Measurements from ENCODE around the gene TK2. TPM values are rescaled to one million over a fixed set of nuclear protein-coding genes. Genes with fewer than 3 reads are reported as not detected.

TK2 gene
- total and polyA plus RNA-seq, 11 donors = 9.4 to 29.4 (median 17.3) TPM

DNA sequence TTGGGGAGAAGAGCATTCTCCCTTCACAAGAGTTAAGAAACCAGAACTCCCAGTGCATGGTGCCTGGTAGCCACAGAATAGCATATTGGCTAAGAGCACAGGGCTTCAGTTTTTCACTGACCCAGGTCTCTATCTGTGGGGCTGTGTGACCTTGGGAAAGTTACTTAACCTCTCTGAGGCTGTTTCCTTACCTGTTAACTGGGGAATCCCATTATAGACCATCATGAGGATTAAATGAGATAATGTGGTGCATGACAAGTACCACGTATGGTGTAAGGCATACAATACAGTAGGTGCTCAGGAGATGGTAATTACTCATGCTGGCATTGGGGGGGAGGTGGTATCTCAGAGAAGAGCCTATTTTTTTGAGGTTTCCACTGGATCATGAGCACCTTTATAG lies 89.2 kb downstream of the TK2 start:
- no peaks in the 10 kb centered on the region for H3K4me1 ChIP-seq
- WGBS, 4 donors = 74 to 100% (median 94%) methylated on average over 1 of the region's 1 CpG
- H3K27ac ChIP-seq = no peak overlapping the region
- TF ChIP-seq POLR2A (IDR thresholded peaks at IDR 0.05) = no peak
- TF ChIP-seq, protein P1, sequence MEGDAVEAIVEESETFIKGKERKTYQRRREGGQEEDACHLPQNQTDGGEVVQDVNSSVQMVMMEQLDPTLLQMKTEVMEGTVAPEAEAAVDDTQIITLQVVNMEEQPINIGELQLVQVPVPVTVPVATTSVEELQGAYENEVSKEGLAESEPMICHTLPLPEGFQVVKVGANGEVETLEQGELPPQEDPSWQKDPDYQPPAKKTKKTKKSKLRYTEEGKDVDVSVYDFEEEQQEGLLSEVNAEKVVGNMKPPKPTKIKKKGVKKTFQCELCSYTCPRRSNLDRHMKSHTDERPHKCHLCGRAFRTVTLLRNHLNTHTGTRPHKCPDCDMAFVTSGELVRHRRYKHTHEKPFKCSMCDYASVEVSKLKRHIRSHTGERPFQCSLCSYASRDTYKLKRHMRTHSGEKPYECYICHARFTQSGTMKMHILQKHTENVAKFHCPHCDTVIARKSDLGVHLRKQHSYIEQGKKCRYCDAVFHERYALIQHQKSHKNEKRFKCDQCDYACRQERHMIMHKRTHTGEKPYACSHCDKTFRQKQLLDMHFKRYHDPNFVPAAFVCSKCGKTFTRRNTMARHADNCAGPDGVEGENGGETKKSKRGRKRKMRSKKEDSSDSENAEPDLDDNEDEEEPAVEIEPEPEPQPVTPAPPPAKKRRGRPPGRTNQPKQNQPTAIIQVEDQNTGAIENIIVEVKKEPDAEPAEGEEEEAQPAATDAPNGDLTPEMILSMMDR (IDR thresholded peaks at IDR 0.05) = no peak
- intact Hi-C loops (cut with DNase I) = no loop called here
- ATAC-seq = no peak
- H3K27me3 ChIP-seq = peaks cover 0 to 29% (median 3%) of the 10 kb centered on the region in 9 donors
- peaks cover 0 to 7% (median 0%) of the 10 kb centered on the region in 12 donors for H3K9me3 ChIP-seq
- no peak overlapping the region for H3K4me3 ChIP-seq
- no peak for DNase-seq
- no peaks in the 10 kb centered on the region for H3K36me3 ChIP-seq

DNA sequence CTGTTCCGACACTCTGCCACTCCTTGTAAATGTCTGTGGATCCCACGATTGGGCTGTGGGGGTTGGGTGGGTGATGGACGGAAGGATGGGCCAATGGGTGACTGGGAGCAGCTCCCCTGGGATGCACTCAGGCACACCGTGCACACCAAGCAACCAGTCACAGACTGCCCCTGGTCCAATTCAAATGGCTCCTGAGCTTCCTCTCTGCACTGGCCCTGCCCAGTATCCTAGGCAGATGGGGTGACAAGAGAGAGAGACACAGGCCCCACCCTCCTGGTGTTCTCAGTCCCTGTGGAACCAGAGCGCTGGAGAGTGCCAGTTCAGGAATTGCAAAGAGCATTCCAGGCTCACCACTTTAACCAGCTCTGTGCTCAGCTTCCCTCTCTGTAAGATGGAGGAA lies 90.0 kb downstream of the TK2 start:
- Histone ChIP-seq H3K4me1 (no peaks in the 10 kb centered on the region), H3K4me3 (no peak overlapping the region), H3K36me3 (no peaks in the 10 kb centered on the region), H3K27me3 (peaks cover 0 to 29% (median 3%) of the 10 kb centered on the region in 9 donors), H3K9me3 (peaks cover 0 to 7% (median 0%) of the 10 kb centered on the region in 12 donors), H3K27ac (no peak overlapping the region)
- TF ChIP-seq, protein P1 (IDR thresholded peaks at IDR 0.05) = no peak
- TF ChIP-seq POLR2A (IDR thresholded peaks at IDR 0.05) = no peak
- no peak for DNase-seq
- intact Hi-C loops (cut with DNase I) = no loop called here
- 37 to 51% (median 46%) methylated on average over 5 of the region's 5 CpGs for WGBS, 4 donors
- no peak for ATAC-seq

DNA sequence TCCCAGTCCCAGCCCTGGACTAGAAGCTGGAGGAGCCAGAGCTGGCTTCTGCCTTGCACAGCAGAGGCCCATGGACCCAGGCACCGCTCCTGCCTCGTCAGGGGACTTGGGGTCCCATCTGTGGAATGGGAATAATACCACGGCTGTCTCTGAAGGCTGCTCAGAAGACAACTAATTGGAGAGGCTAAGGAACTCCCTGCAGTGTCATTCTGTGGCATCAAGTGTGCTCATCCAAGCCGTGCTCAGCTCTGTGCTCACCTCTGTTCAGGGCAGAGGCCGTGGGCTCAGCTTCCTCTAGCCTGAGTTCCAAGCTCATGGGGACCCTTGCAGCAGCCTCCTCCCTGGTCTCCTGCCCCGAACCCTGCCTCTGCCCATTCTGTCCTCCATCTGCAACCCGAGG lies 91.1 kb downstream of the TK2 start:
- Histone ChIP-seq H3K27ac (no peak overlapping the region), H3K4me3 (no peak overlapping the region), H3K36me3 (no peaks in the 10 kb centered on the region), H3K4me1 (no peaks in the 10 kb centered on the region), H3K27me3 (peaks cover 0 to 29% (median 3%) of the 10 kb centered on the region in 9 donors), H3K9me3 (peaks cover 0 to 7% (median 0%) of the 10 kb centered on the region in 12 donors)
- TF ChIP-seq POLR2A (IDR thresholded peaks at IDR 0.05) = no peak
- intact Hi-C loops (cut with DNase I) = no loop called here
- no peak for DNase-seq
- WGBS, 4 donors = 77 to 92% (median 86%) methylated on average over 6 to 7 of the region's 7 CpGs
- ATAC-seq = no peak

DNA sequence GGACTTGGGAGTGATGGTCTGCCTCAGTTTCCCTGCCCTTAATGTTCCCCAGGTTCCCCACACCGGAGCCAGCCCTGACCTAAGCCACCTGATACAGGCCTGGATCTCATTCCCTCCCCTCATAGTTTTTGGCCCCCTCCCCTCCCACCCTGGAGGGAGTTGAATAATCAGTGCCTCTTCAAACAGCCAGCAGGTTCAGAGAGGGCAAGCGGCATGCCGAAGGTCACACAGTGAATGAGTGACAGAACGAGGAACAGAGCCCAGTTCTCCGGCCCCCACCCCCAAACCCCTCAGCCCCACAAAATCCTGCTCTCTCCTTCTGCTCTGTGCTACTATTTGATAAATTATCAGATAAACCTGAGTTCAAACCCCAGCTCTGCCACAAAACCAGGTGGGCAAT lies 91.6 kb downstream of the TK2 start:
- H3K4me3 ChIP-seq = no peak overlapping the region

More for the DNA sequence above, 91.6 kb downstream of the TK2 start:
- H3K27ac ChIP-seq = no peak overlapping the region
- 93 to 98% (median 95%) methylated on average over 5 of the region's 5 CpGs for WGBS, 4 donors
- TF ChIP-seq POLR2A (IDR thresholded peaks at IDR 0.05) = no peak
- TF ChIP-seq, protein P1 (IDR thresholded peaks at IDR 0.05) = no peak
- H3K9me3 ChIP-seq = peaks cover 0 to 2% (median 0%) of the 10 kb centered on the region in 12 donors
- no peaks in the 10 kb centered on the region for H3K4me1 ChIP-seq
- intact Hi-C loops (cut with DNase I) = no loop called here
- DNase-seq (no peak), ATAC-seq (no peak)
- peaks cover 0 to 29% (median 3%) of the 10 kb centered on the region in 9 donors for H3K27me3 ChIP-seq
- no peaks in the 10 kb centered on the region for H3K36me3 ChIP-seq

Other genes with a start within 250 kb of the TK2 start
- 100 to 1,000 TPM in 2 of 9 donors, 10 to 100 TPM in 7; 39.6 to 135 (median 63.3) TPM for gene CDH5, start 183.4 kb downstream of the TK2 start, total RNA-seq
- gene CDH5, start 183.4 kb downstream of the TK2 start, polyA plus RNA-seq = 10 to 100 TPM; 24.9 to 62.3 TPM
- 1 to 10 TPM in 5 of 9 donors, under 1 TPM in 4; 0.58 to 7.9 (median 1.5) TPM for gene BEAN1, start 122.8 kb downstream of the TK2 start, total RNA-seq
- gene BEAN1, start 122.8 kb downstream of the TK2 start, polyA plus RNA-seq = 1 to 10 TPM in 1 of 2 donors, under 1 TPM in 1; 0.30 to 8.8 TPM
- gene CKLF, start 2.5 kb upstream of the TK2 start, total RNA-seq = 10 to 100 TPM in 2 of 9 donors, 1 to 10 TPM in 7; 4.1 to 28.9 (median 6.4) TPM
- 10 to 100 TPM in 1 of 2 donors, 1 to 10 TPM in 1; 4.9 to 18.8 TPM for gene CKLF, start 2.5 kb upstream of the TK2 start, polyA plus RNA-seq
- 1 to 10 TPM in 5 of 9 donors, under 1 TPM in 3, not detected in 1; 0.49 to 2.4 (median 1.1) TPM for gene CMTM1, start 16.3 kb upstream of the TK2 start, total RNA-seq
- under 1 TPM in 1 of 2 donors, not detected in 1; 0.40 TPM for gene CMTM1, start 16.3 kb upstream of the TK2 start, polyA plus RNA-seq
- gene CMTM2, start 29.3 kb upstream of the TK2 start, total RNA-seq = under 1 TPM in 1 of 9 donors, not detected in 8; 0.52 TPM
- gene CMTM2, start 29.3 kb upstream of the TK2 start, polyA plus RNA-seq = not detected
- 10 to 100 TPM in 4 of 9 donors, 1 to 10 TPM in 5; 5.8 to 30.9 (median 9.6) TPM for gene CMTM3, start 54.6 kb upstream of the TK2 start, total RNA-seq
- 10 to 100 TPM in 1 of 2 donors, 1 to 10 TPM in 1; 6.5 to 13.5 TPM for gene CMTM3, start 54.6 kb upstream of the TK2 start, polyA plus RNA-seq
- 10 to 100 TPM in 7 of 9 donors, 1 to 10 TPM in 2; 8.1 to 22.5 (median 12.2) TPM for gene CMTM4, start 146.6 kb upstream of the TK2 start, total RNA-seq
- gene CMTM4, start 146.6 kb upstream of the TK2 start, polyA plus RNA-seq = 10 to 100 TPM in 1 of 2 donors, 1 to 10 TPM in 1; 4.5 to 13.8 TPM
- gene DYNC1LI2, start 201.5 kb upstream of the TK2 start, total RNA-seq = 100 to 1,000 TPM in 3 of 9 donors, 10 to 100 TPM in 6; 58.3 to 117 (median 88.6) TPM
- 10 to 100 TPM; 38.3 to 53.2 TPM for gene DYNC1LI2, start 201.5 kb upstream of the TK2 start, polyA plus RNA-seq

All from heart left ventricle (tissue), 16 donors.